ENCODE data around the gene KCNMA1.

GRCh38 chr10:77204171-77204570 is 433.4 kb downstream of the KCNMA1 start:
- TF ChIP-seq POLR2A (IDR thresholded peaks at IDR 0.05) (no peak), CTCF (IDR thresholded peaks at IDR 0.05) (no peak)
